HepG2 (cell line): ENCODE measurements around the gene AMOTL2. TPM values are rescaled to one million over a fixed set of nuclear protein-coding genes. Genes with fewer than 3 reads are reported as not detected.

Experiments used
- ATAC-seq: fragments of 200-7000 bp; cut with Tn5 transposase; 3 replicates; pipeline ENCODE4 v1.9.1; 2020; ENCODE audit warnings: mild to moderate bottlenecking, moderate library complexity
- BruUV-seq: library from RNA; stranded (reverse); fragments of 400-500 nt; replicated peaks from 2 replicates; lab custom pipeline; 2021; lab: Mats Ljungman, UMichigan
- CTCF ChIA-PET: fragments of 300-600 bp; formaldehyde crosslinking; extraction: SDS; loops from one replicate; lab custom pipeline; 2021; ENCODE audit warnings: low total read pairs, inconsistent platforms, low intra/inter-chr PET ratio; lab: Yijun Ruan, JAX
- POLR2A ChIA-PET: fragments of 350-600 bp; sonication (Branson Sonifier 250); formaldehyde crosslinking; loops from one replicate; lab custom pipeline; 2020; ENCODE audit warnings: antibody characterized with exemption, inconsistent platforms; lab: Yijun Ruan, JAX
- DNase-seq: peaks from one replicate; pipeline ENCODE4 v3.0.0-alpha.2; 2015; ENCODE audit warnings: low spot score
- FAIRE-seq: peaks from 3 replicates; lab custom pipeline; 2011; peaks lifted over from hg19 to GRCh38; lab: Jason Lieb, UNC
- H2AFZ ChIP-seq: one replicate; pipeline ENCODE4 v1.6.1; 2011; ENCODE audit warnings: low read length, inconsistent platforms
- H3K27ac ChIP-seq: fragments of 300-600 bp; 3 replicates; pipeline ENCODE4 v1.8.0; 2011; ENCODE audit warnings: mixed run types, mild to moderate bottlenecking, mixed read lengths, low read length, inconsistent platforms; ENCODE audit not compliant: insufficient read depth; ENCODE audit errors: extremely low read length
- H3K27me3 ChIP-seq, 2 experiments: fragments of 200-600 bp in 1 of 2; 2 replicates in 1 of 2; 3 replicates in 1 of 2; pipeline versions ENCODE4 v1.6.0 to v1.8.0; 2011; ENCODE audit warnings: low read length in 2 of 2, mild to moderate bottlenecking in 2 of 2, moderate library complexity in 2 of 2, inconsistent platforms in 1 of 2; ENCODE audit not compliant: insufficient read depth in 2 of 2, control insufficient read depth in 1 of 2
- H3K36me3 ChIP-seq, 2 experiments: fragments of 200-600 bp in 1 of 2; replicated peaks in 1 of 2; 2 replicates in 1 of 2; 3 replicates in 1 of 2; pipeline versions ENCODE4 v1.5.1 to v1.8.0; 2011; ENCODE audit warnings: low read length in 2 of 2, inconsistent platforms in 1 of 2; ENCODE audit not compliant: insufficient read depth in 2 of 2, control insufficient read depth in 1 of 2
- H3K4me1 ChIP-seq: 2 replicates; pipeline ENCODE4 v1.5.1; 2012; ENCODE audit warnings: low read length, inconsistent platforms; ENCODE audit not compliant: insufficient read depth
- H3K4me2 ChIP-seq: 2 replicates; pipeline ENCODE4 v1.6.0; 2011; ENCODE audit warnings: low read depth, low read length, inconsistent platforms
- H3K4me3 ChIP-seq, 3 experiments: fragments of 200-600 bp in 1 of 3; sonication (generic), shearing (Covaris generic) in 1 of 3; replicated peaks in 1 of 3; 2 replicates each; pipeline ENCODE4 v1.5.1; 2011 to 2016; ENCODE audit warnings: low read length in 3 of 3, inconsistent platforms in 2 of 3, low read depth in 2 of 3, mild to moderate bottlenecking in 2 of 3, control low read depth in 1 of 3, mixed read lengths in 1 of 3; ENCODE audit not compliant: insufficient read depth in 1 of 3
- H3K79me2 ChIP-seq: one replicate; pipeline ENCODE4 v1.6.1; 2011; ENCODE audit warnings: low read length, inconsistent platforms; ENCODE audit not compliant: insufficient read depth
- H3K9ac ChIP-seq: 2 replicates; pipeline ENCODE4 v1.6.0; 2011; ENCODE audit warnings: mild to moderate bottlenecking, low read depth, low read length, inconsistent platforms; ENCODE audit not compliant: insufficient read depth
- H3K9me3 ChIP-seq: 2 replicates; pipeline ENCODE4 v1.5.1; 2012; ENCODE audit warnings: mild to moderate bottlenecking, low read length
- H4K20me1 ChIP-seq: 2 replicates; pipeline ENCODE4 v1.6.0; 2011; ENCODE audit warnings: inconsistent platforms, mild to moderate bottlenecking, low read length, moderate library complexity; ENCODE audit not compliant: insufficient read depth
- CREM ChIP-seq, 2 experiments: sonication (generic) in 1 of 2; formaldehyde crosslinking in 1 of 2; IDR thresholded peaks; 2 replicates each; pipeline versions ENCODE4 v1.4.0 to v1.6.1; 2016 to 2020; ENCODE audit warnings: antibody characterized with exemption in 1 of 2, mild to moderate bottlenecking in 1 of 2, missing genetic modification reagents in 1 of 2
- GLMP ChIP-seq: sonication (generic); formaldehyde crosslinking; IDR thresholded peaks from 2 replicates; pipeline ENCODE4 v1.9.0; 2021; ENCODE audit warnings: missing genetic modification reagents, mild to moderate bottlenecking, borderline replicate concordance
- HNRNPLL ChIP-seq: fragments of 200-400 bp; formaldehyde crosslinking; IDR thresholded peaks from 2 replicates; pipeline ENCODE4 v1.6.1; 2017; ENCODE audit warnings: mild to moderate bottlenecking, low read depth, low read length; ENCODE audit not compliant: poor library complexity, severe bottlenecking
- IRF9 ChIP-seq: sonication (generic); formaldehyde crosslinking; IDR thresholded peaks from 2 replicates; pipeline ENCODE4 v1.8.0; 2022; ENCODE audit warnings: missing genetic modification reagents, mild to moderate bottlenecking, borderline replicate concordance
- JUN ChIP-seq: sonication (generic); formaldehyde crosslinking; IDR thresholded peaks from 2 replicates; pipeline ENCODE4 v1.4.0; 2020; ENCODE audit warnings: mild to moderate bottlenecking, missing genetic modification reagents
- KDM5A ChIP-seq: fragments of 200-600 bp; sonication (generic); IDR thresholded peaks from 2 replicates; pipeline ENCODE4 v1.7.0; 2018; ENCODE audit warnings: antibody characterized with exemption, mild to moderate bottlenecking, low read length, borderline replicate concordance
- NFATC3 ChIP-seq: sonication (generic); formaldehyde crosslinking; IDR thresholded peaks from 2 replicates; pipeline ENCODE4 v1.5.1; 2020; ENCODE audit warnings: mild to moderate bottlenecking, missing genetic modification reagents
- PBX3 ChIP-seq: sonication (generic); formaldehyde crosslinking; IDR thresholded peaks from 2 replicates; pipeline ENCODE4 v1.8.1; 2023; ENCODE audit warnings: missing genetic modification reagents, inconsistent platforms, borderline replicate concordance
- SKI ChIP-seq: fragments of 450-650 bp; IDR thresholded peaks from one replicate; pipeline ENCODE4 v1.6.1; 2018; ENCODE audit warnings: mild to moderate bottlenecking; ENCODE audit not compliant: partially characterized antibody
- SRSF9 ChIP-seq: fragments of 200-400 bp; formaldehyde crosslinking; IDR thresholded peaks from 2 replicates; pipeline ENCODE4 v1.6.1; 2018; ENCODE audit warnings: borderline replicate concordance, mild to moderate bottlenecking, low read depth, low read length; ENCODE audit not compliant: insufficient read depth, poor library complexity, severe bottlenecking
- ZBTB2 ChIP-seq: sonication (generic); formaldehyde crosslinking; IDR thresholded peaks from 2 replicates; pipeline ENCODE4 v1.8.0; 2022; ENCODE audit warnings: low read depth, missing genetic modification reagents
- ZFP62 ChIP-seq: sonication (generic); formaldehyde crosslinking; IDR thresholded peaks from 2 replicates; pipeline ENCODE4 v1.4.0; 2020; ENCODE audit warnings: missing genetic modification reagents
- ZNF225 ChIP-seq: sonication (generic); formaldehyde crosslinking; IDR thresholded peaks from 2 replicates; pipeline ENCODE4 v1.4.0; 2020; ENCODE audit warnings: mild to moderate bottlenecking, missing genetic modification reagents
- ZNF234 ChIP-seq: sonication (generic); formaldehyde crosslinking; conservative IDR thresholded peaks from 2 replicates; pipeline ENCODE4 v1.5.1; 2020; ENCODE audit warnings: mild to moderate bottlenecking, missing genetic modification reagents
- ZNF414 ChIP-seq: sonication (generic); formaldehyde crosslinking; IDR thresholded peaks from 2 replicates; pipeline ENCODE4 v1.5.0; 2020; ENCODE audit warnings: missing genetic modification reagents
- ZNF597 ChIP-seq: sonication (generic); formaldehyde crosslinking; IDR thresholded peaks from 2 replicates; pipeline ENCODE4 v1.5.0; 2020; ENCODE audit warnings: missing genetic modification reagents
- WGBS: methylation state at CpG from one replicate; pipeline ENCODE4 v1.1.6; 2017; ENCODE audit warnings: low lambda C conversion rate; 5-methylcytosine and 5-hydroxymethylcytosine counted together
- in situ Hi-C: cut with HindIII; loops from 2 replicates; pipeline ENCODE4 v1.10.0; 2017; ENCODE audit warnings: low pct_unique_long_range_greater_than_20kb; ENCODE audit not compliant: extremely low pct_ligation_motif_present
- intact Hi-C: fragments of 100-400 bp; cut with micrococcal nuclease; formaldehyde crosslinking; loops from one replicate; pipeline ENCODE4 v1.10.0; 2022; ENCODE audit not compliant: unreplicated experiment
- polyA plus RNA-seq, 8 experiments: library from polyadenylated mRNA; depleted of rRNA in 3 of 8; stranded (reverse) in 7 of 8; unstranded in 1 of 8; fragments of >200 nt; fragmentation: Illumina TruSeq in 4 of 8; extraction: Trizol in 4 of 8; gene quantifications; 2 replicates each; pipeline versions ENCODE4 v1.2.1 to v1.2.3, GENCODE V29; 2011 to 2016; ENCODE audit warnings: low read depth in 4 of 8, missing spikeins in 1 of 8, mixed read lengths in 1 of 8; ENCODE audit not compliant: insufficient read depth in 1 of 8
- total RNA-seq, 5 experiments: library from RNA; depleted of rRNA; stranded (reverse); fragments of >200 nt; fragmentation: Illumina TruSeq; extraction: Trizol; gene quantifications; 2 replicates each; pipeline ENCODE4 v1.2.3, GENCODE V29; 2016; ENCODE audit warnings: low read depth in 1 of 5

Gene AMOTL2
- total and polyA plus RNA-seq, 2 of the 13 experiments (the other 11 are each of a cell fraction or from before 2014, with no cell fraction given), result 17.3 to 18.5 TPM

- Histone ChIP-seq H3K27me3 (no peaks in the 10 kb centered on the region), H2AFZ (no peak overlapping the region), H3K9me3 (no peaks in the 10 kb centered on the region), H4K20me1 (no peaks in the 10 kb centered on the region), H3K4me3 (no peak overlapping the region), H3K27ac (no peak overlapping the region), H3K9ac (no peak overlapping the region), H3K4me1 (peaks cover 85% of the 10 kb centered on the region), H3K36me3 (no peaks in the 10 kb centered on the region), H3K4me2 (no peak overlapping the region; the same call in 1 of the 2 replicates), H3K79me2 (no peaks in the 10 kb centered on the region)
- ATAC-seq, result no peak
- 38% methylated on average over 5 of the region's 5 CpGs for WGBS
- intact Hi-C loops, result no loop called here
- no peak for DNase-seq
- in situ Hi-C loops, result no loop called here
- POLR2A ChIA-PET, result no interaction called here
- BruUV-seq, result no TSS peak
- CTCF ChIA-PET, result no interaction called here
- no peak for FAIRE-seq
- TF ChIP-seq IRF9 (CRISPR knock-in tag) (no peak), KDM5A (no peak), ZNF597 (no peak), ZFP62 (CRISPR knock-in tag) (no peak), PBX3 (no peak), SRSF9 (no peak), ZNF234 (CRISPR knock-in tag) (no peak), ZNF225 (CRISPR knock-in tag) (no peak), ZBTB2 (CRISPR knock-in tag) (no peak), HNRNPLL (no peak), SKI (no peak), NFATC3 (CRISPR knock-in tag) (no peak), CREM (IDR thresholded peaks at IDR 0.05) (no peak), CREM (CRISPR knock-in tag; IDR thresholded peaks at IDR 0.05) (no peak), JUN (CRISPR knock-in tag) (no peak), ZNF414 (no peak), GLMP (no peak)
Observed at GRCh38 chr3:134331811-134332199, 42.4 kb downstream of the AMOTL2 start.
